Mucosa of descending colon (tissue), 3 donors: Measurements from ENCODE around the gene SAP30. TPM values are rescaled to one million over a fixed set of nuclear protein-coding genes. Genes with fewer than 3 reads are reported as not detected.

Experiments
- ATAC-seq: fragments of 200-7000 bp; cut with Tn5 transposase; one replicate; pipeline ENCODE4 v1.9.1; 2020; ENCODE audit warnings: mild to moderate bottlenecking, moderate library complexity
- DNase-seq, 3 donors: peaks; one replicate each; pipeline ENCODE4 v3.0.0-alpha.2; 2020
- H3K36me3 ChIP-seq: fragments of 200-600 bp; one replicate; pipeline ENCODE4 v1.8.0; 2021; ENCODE audit warnings: low read depth, mild to moderate bottlenecking
- H3K4me1 ChIP-seq: fragments of 200-600 bp; one replicate; pipeline ENCODE4 v1.8.0; 2021; ENCODE audit warnings: low read depth, mild to moderate bottlenecking
- H3K4me3 ChIP-seq: fragments of 200-600 bp; one replicate; pipeline ENCODE4 v1.8.0; 2021; ENCODE audit warnings: mild to moderate bottlenecking
- H3K9me3 ChIP-seq: fragments of 200-600 bp; one replicate; pipeline ENCODE4 v1.8.0; 2021; ENCODE audit warnings: mild to moderate bottlenecking
- intact Hi-C, 2 donors: fragments of 100-400 bp; cut with DNase I in 1 of 2; cut with micrococcal nuclease in 1 of 2; formaldehyde crosslinking; loops; one replicate each; pipeline versions ENCODE4 v1.11.0 to v1.11.1; 2022; cut with DNase I, micrococcal nuclease
- total RNA-seq, 3 donors: library from RNA; stranded (reverse); fragmentation: NEBNext Ultra II Directional in 2 of 3; extraction: Animal tissue kit (Norgen Biotek cat#: 25700) in 2 of 3; gene quantifications; one replicate each; pipeline versions ENCODE4 v1.2.1 to v1.2.4, GENCODE V29; 2021 to 2023
- TF ChIP-seq, protein P1 (sequence below): fragments of 200-600 bp; IDR thresholded peaks from one replicate; pipeline ENCODE4 v1.8.0; 2022; ENCODE audit warnings: antibody characterized with exemption, mild to moderate bottlenecking
- donor health status: DM: no; HTN: no; CAD: no; lungs with moderate emphysema.
- donor health status: DM: no; HTN: no; CAD: no.
- donor health status: DM: no; HTN: yes; CAD: no.

Gene SAP30
- total RNA-seq, 3 donors from 2014 or later, result 3.8 to 22.6 (median 12.4) TPM

DNA sequence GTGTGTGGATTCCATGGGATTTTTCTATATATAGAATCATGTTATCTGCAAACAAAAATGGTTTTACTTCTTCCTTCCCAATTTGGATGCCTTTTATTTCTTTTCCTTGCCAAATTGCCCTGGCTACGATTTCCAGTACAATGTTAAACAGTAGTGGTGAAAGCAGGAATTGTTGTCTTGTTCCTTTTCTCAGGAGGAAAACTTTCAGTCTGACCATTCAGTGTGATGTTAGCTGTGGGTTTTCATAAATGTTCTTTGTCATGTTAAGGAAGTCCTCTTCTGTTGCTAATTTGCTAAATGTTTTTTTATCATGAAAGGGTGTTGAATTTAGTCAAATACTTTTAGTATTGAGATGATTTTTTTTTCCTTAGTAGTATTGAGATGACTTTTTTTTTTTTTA, 10.9 kb downstream of the SAP30 start:
- TF ChIP-seq, protein P1, sequence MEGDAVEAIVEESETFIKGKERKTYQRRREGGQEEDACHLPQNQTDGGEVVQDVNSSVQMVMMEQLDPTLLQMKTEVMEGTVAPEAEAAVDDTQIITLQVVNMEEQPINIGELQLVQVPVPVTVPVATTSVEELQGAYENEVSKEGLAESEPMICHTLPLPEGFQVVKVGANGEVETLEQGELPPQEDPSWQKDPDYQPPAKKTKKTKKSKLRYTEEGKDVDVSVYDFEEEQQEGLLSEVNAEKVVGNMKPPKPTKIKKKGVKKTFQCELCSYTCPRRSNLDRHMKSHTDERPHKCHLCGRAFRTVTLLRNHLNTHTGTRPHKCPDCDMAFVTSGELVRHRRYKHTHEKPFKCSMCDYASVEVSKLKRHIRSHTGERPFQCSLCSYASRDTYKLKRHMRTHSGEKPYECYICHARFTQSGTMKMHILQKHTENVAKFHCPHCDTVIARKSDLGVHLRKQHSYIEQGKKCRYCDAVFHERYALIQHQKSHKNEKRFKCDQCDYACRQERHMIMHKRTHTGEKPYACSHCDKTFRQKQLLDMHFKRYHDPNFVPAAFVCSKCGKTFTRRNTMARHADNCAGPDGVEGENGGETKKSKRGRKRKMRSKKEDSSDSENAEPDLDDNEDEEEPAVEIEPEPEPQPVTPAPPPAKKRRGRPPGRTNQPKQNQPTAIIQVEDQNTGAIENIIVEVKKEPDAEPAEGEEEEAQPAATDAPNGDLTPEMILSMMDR, result no peak
- no peaks in the 10 kb centered on the region for H3K9me3 ChIP-seq
- DNase-seq (no peak), ATAC-seq (no peak)
- no peaks in the 10 kb centered on the region for H3K4me1 ChIP-seq
- no peak overlapping the region for H3K4me3 ChIP-seq
- intact Hi-C loops, result no loop called here
- H3K36me3 ChIP-seq, result no peaks in the 10 kb centered on the region

DNA sequence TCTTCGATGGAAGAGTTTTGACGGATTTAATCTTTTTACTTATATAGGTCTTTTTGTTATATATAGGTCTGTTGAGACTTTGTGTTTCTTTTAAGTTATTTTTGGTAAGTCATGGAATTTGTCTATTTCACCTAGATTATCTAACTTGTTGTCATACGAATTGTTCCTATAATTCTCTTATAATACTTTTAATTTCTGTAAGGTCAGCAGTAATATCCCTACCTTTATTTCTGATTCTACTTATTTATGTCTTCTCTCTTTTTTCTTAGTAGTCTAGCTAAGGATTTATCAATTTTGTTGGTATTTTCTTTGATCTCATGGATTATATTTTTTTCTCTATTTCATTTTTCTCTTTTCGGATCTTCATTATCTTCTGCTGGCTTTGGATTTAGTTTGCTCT, 11.6 kb downstream of the SAP30 start:
- no peaks in the 10 kb centered on the region for H3K9me3 ChIP-seq
- TF ChIP-seq, protein P1, result no peak
- H3K36me3 ChIP-seq, result no peaks in the 10 kb centered on the region

DNA sequence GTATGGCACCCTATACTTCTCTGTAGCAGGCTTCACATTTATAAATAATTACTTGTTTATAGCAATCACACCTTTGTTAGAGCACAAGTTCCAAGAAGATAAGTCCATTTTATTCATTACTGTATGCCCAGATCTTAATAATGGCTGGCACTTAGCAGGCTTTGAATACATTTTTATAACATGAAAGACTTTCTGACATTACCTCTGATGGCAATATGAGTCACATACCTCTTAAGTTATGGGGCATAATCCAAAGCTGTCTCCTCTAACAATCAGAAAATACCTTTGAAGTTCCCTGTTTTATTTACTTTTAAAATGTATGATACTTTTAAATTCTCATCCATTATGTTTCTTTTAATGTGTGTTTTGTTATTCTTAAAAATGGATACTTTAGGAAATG, 16.0 kb downstream of the SAP30 start:
- ATAC-seq (no peak), DNase-seq (no peak)
- H3K4me1 ChIP-seq, result no peaks in the 10 kb centered on the region
- TF ChIP-seq, protein P1, result no peak
- no peaks in the 10 kb centered on the region for H3K36me3 ChIP-seq
- H3K9me3 ChIP-seq, result no peaks in the 10 kb centered on the region
- intact Hi-C loops, result no loop called here
- H3K4me3 ChIP-seq, result no peak overlapping the region

More for the DNA sequence above, 11.6 kb downstream of the SAP30 start:
- no peaks in the 10 kb centered on the region for H3K4me1 ChIP-seq
- ATAC-seq, result no peak
- no peak for DNase-seq
- intact Hi-C loops, result no loop called here
- no peak overlapping the region for H3K4me3 ChIP-seq

DNA sequence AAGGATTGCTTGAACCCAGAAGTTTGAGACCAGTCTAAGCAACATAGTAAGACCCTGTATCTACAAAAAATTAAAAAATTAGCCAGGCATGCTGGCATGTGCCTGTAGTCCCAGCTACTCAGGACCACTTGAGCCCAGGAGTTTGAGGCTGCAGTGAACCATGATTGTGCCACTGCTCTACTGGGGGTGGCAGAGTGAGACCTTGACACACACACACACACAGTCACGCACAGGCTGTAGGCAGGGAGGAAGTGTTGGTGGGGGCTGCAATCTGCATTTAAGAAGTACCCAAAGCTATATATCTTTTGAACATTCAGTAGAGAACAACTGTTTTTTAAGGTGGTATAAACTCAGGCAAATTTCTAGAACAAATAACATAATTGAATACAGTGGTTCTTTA, 20.9 kb downstream of the SAP30 start:
- TF ChIP-seq, protein P1, result no peak
- no peak for ATAC-seq
- intact Hi-C loops, result no loop called here

DNA sequence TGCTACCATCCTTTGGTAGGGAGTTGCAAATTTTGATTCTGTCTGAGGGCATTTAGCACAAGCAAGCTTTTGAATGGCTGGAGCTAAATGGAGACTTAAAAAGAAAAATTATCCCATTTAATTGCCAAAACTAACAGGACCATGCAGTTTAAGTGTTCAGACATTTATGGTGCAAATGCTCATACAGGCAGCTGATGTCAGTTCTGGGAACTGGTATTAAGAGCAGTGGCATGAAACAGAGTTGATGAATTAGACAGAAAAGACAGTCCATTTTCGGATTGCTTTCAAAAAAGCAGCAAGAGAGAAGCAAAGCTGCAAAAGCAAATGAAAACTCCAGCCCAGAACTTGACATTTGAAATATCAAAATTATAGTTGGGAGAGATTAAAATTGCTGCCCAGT, 26.9 kb downstream of the SAP30 start:
- Histone ChIP-seq H3K9me3 (no peaks in the 10 kb centered on the region), H3K36me3 (no peaks in the 10 kb centered on the region), H3K4me3 (no peak overlapping the region), H3K4me1 (no peaks in the 10 kb centered on the region)
- intact Hi-C loops, result no loop called here
- TF ChIP-seq, protein P1, result no peak
- no peak for ATAC-seq
- no peak for DNase-seq

More for the DNA sequence above, 20.9 kb downstream of the SAP30 start:
- Histone ChIP-seq H3K4me1 (no peaks in the 10 kb centered on the region), H3K9me3 (no peaks in the 10 kb centered on the region), H3K4me3 (no peak overlapping the region), H3K36me3 (no peaks in the 10 kb centered on the region)
- DNase-seq, result no peak

DNA sequence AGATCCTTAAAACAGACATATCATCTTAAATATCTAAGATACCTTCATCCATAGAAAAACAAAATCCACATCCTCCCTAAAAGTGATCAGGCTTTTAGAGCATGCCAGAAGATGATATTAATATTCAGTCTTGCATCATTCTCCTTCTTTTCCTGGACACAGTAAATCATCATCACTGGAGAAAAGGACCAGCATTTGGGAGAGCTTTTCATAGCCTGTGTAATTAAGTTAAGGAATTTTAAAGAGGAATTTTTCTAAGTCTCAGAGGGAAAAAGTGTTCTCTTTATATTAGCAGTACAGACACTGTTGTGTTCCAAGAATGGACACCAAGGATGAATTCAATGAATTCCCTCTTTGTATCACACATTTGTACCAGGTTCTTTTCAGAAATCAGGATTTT, 27.5 kb downstream of the SAP30 start:
- DNase-seq, result no peak
- Histone ChIP-seq H3K36me3 (no peaks in the 10 kb centered on the region), H3K4me1 (no peaks in the 10 kb centered on the region), H3K4me3 (no peak overlapping the region), H3K9me3 (no peaks in the 10 kb centered on the region)
- intact Hi-C loops, result no loop called here
- ATAC-seq, result no peak
- TF ChIP-seq, protein P1, result no peak
